Inflammatory macrophage treated with lipopolysaccharide for 4 hours (primary cell): Measurements from ENCODE around the gene RIC1.
"Not testable (repeated sequence)": the region's sequence is repeated elsewhere in the genome, so short reads cannot be mapped to it uniquely, and the experiment has no call there.

Source experiments
- DNase-seq: peaks from one replicate; pipeline ENCODE4 v3.0.0-alpha.2; 2020

RIC1 gene

GRCh38 chr9:5743109-5743508 lies 114.2 kb downstream of the RIC1 start:
- no peak for DNase-seq

GRCh38 chr9:5748438-5748837 lies 119.5 kb downstream of the RIC1 start:
- no peak for DNase-seq

- DNase-seq: no peak
These were observed 120.4 kb downstream of the RIC1 start for GRCh38 chr9:5749306-5749705.

DNA sequence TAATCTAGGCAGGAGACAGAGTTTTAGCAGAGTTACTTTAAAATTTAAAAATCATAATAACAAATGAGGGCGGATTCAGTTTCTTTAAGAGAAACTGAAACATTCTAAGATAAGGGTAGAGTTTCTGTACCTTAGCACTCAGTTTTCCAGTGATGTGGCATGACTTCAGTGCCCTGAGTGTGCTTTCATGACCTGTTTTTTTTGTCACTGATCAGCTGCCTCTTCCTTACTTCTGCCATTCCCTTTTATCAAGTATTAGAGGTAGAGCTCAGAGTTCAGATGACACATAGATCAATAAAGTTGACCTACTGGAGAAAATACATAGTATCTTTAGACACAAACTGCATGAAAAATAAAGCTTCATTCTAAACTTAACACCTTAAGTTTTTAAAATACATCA lies 121.7 kb downstream of the RIC1 start:
- DNase-seq: no peak

DNA sequence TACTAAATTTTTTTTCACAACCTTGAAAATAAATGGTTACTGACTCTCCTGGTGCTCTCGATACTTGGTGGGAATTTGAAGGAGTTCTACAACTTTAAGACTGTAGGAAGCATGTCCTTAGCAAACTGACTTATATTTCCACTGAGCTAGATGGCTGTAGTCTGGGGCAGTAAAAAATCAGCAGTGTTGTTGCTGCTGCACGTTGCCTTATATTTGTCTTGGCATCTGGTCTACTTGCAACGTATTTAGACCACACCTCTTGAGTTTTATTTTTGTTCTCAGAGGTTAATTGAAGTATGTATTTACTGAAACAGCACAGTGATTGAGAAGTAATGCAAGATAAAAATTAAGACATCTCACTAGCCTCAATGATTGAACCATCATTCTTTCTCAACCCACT lies 127.7 kb downstream of the RIC1 start:
- no peak for DNase-seq

GRCh38 chr9:5760338-5760737 lies 131.4 kb downstream of the RIC1 start:
- DNase-seq: no peak

DNA sequence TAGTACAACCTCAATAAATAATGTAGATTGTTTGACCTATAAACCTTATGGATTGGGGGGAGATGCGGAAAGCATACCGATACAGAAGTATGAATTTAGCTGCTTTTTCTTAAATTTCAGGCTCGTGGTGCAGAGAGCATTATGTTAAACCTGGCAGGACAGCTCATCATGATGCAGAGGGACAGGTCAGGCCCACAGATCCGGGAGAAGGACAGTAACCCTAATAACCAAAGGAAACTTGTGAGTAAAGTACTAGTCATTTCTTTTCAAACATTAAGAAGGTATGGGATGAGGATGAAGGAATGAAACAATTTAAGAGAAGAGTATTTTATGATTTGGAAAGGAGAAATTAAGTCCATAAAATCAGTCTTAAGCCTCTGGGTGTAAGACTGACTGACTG lies 133.5 kb downstream of the RIC1 start:
- DNase-seq: no peak

DNA sequence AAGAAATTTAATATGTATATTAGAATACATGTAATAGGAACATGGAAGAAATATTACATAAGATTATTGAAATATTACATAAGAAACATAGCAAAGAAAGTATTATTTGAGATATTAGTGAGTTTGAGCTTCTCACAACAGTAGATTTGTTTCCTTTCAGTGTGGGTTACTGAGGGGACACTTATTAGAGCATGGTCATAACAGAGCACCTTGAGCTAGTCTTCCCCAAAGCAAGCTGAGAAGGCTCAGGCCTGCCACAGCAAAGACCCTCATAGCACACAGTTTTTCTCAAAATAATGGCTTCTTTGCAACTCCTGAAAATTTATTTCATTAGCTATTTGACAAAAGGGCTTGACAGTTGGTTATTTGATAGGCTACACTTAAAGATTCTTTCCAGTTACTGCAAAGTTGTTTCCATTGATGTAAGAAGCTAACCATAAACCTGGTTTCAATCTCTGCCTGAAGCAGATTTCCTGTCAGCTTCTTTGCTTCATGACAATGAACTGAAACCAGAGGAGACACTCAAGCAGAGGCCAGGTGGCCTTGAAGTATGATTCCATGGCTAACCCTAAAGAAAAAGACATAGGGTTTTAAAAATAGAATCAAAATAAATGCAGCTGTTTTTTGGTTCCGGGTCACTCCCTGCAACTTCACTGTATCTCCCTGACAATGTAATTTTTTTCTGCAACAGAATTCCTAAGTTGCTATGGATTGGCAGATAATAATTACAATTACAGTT lies 135.4 kb downstream of the RIC1 start:
- no peak for DNase-seq

DNA sequence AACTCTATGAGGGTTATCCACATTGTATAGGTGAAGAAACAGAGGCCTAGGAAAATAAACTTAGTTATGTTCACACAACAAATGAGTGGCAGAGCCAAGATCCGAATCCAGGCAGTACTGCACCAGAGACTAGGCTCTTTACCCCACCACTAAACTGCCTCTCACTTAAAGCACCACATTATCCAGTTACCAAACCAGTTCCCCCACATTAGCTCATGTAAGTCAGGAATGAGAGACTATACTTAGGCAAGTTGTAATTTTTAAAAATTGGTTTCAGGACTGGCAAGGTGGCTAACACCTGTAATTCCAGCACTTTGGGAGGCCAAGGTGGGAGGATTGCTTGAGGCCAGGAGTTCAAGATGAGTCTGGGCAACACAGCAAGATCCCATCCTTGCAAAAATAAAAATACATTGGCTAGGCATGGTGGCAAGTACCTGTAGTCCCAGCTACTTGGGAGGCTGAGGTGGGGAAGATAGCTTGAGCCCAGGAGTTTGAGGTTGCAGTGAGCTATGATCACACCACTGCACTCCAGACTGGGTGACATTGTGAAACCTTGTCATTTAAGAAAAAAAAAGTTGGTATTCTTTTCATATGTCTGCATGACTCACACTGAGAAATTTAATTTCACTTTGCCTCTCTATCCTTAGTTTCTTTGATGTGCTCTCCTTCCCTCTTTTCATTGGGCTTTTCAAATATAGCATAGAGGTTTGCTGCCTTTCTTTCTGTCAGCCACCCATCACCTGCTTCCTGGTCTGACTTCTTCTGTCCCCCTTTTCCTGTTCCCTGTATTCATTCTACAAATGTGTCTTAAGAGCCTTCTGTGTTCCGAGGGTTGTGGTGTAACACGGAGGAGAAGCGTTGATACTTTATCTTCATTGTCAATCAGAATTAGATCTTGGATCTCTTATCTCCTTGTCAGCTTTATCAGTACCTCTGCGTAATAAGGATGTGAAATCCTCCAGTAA lies 139.3 kb downstream of the RIC1 start:
- peak; percentile 62 for DNase-seq

GRCh38 chr9:5773324-5773999 lies 144.6 kb downstream of the RIC1 start:
- no peak for DNase-seq

DNA sequence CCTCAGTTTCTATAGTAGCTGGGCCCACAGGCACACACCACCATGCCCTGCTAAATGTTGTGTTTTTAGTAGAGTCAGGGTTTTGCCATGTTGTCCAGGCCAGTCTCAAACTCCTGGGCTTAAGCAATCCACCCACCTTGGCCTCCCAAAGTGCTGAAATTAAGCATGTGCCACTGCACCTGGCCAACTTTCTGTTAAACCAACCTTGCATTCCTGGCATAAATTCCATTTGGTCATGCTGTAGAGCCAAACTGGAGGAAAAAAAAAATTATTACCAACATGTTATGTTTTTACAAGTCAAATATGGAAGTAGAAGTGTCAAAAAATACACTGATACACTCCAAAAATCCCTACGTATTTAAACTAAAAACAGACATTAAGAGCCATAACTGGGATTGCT lies 149.9 kb downstream of the RIC1 start:
- no peak for DNase-seq

DNA sequence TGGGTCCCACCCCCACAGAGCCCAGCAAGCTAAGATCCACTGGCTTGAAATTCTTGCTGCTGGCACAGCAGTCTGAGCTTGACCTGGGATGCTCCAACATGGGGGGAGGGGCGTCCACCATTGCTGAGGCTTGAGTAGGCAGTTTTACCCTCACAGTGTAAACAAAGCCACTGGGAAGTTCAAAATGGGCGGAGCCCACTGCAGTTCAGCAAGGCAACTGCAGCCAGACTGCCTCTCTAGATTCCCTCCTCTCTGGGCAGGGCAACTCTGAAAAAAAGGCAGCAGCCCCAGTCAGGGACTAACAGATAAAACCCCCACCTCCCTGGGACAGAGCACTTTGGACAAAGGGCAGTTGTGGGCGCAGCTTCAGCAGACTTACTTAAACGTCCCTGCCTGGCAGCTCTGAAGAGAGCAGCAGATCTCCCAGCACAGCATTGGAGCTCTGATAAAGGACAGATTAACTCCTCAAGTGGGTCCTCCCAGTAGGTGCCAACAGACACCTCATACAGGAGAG lies 150.9 kb downstream of the RIC1 start:
- DNase-seq: not testable (repeated sequence)

- not testable (repeated sequence) for DNase-seq
These were observed 154.5 kb downstream of the RIC1 start for GRCh38 chr9:5783420-5783819.

- DNase-seq: no peak
These were observed 155.1 kb downstream of the RIC1 start for GRCh38 chr9:5783982-5784381.

GRCh38 chr9:5784526-5785315 lies 155.8 kb downstream of the RIC1 start:
- no peak for DNase-seq

DNA sequence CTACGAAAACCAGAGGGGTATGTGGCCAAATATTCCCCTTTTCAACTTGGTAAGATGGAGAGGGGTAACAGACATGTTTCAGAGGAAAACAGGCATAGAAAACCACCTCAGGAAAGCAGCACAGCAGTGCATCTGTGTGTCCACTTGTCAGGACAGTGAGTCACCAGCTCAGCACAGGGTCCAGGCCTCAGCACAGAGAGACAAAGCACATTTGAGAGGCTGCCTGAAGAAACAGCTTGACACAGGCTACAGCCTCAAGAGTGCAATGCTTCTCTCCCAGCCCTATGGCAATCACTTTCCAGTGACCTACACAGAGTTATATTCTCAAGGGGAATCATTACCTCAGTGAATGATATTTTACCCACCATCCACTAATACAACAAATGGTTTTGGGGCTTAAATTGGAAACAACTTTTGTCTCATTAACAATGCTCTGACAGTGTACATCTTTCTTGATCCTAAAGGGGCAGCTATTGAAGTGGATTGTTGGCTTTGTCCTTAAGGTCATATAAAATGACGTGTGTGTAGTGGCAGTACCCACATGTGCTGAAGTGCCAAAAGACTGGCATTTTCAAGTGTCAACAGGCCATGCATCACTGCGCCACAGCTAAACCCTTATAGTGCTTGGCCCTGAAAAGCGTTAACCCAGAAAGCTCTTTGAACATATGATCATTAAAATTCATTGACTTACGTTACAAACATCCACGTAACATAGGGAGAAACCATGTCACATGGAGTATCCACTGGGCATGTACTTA lies 157.6 kb downstream of the RIC1 start:
- DNase-seq: no peak

DNA sequence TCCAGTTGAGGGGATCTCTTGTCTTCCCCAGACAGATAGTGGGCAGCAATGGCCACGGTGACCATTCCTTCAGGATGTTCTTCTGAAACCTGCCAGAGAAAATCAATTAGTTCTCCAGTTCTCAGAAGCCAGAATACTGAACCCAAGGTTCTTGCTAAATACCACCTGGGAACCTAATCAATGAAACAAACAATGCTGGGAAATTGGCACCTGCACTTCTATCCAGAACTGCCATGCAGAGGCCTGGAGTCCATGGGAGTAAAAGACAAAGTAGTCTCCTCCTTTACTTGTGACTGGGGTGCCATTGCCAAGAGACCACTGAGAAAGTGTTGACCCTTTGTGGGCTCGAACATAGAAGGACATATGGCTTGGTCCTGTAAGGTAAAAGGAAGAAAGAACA lies 158.3 kb downstream of the RIC1 start:
- DNase-seq: no peak

GRCh38 chr9:5787759-5788302 lies 158.9 kb downstream of the RIC1 start:
- peak; percentile 27 for DNase-seq

- no peak for DNase-seq
These were observed 160.6 kb downstream of the RIC1 start for GRCh38 chr9:5789489-5789888.

DNA sequence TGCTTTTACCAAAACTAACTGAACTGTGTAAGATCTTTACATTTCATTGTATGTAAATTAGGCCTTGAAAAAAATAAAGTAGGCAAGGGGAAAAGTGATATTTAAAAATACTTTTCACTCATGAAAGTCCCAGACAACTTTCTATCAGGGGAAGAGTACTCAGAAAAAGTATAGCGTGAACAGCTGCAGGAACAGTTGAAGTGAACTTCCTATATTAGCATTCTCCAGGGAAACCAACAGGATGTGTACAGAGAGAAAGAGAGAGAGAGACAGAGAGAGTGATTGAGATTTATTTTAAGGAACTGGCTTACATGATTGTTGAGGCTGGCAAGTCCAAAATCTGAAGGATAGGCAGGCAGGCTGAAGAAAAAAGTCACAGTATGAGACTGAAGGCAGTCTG lies 162.0 kb downstream of the RIC1 start:
- DNase-seq: no peak

- DNase-seq: no peak
These were observed 163.0 kb downstream of the RIC1 start for GRCh38 chr9:5791870-5792269.
